GM18870 (cell line): ENCODE data around the gene PRB2.
"Not testable (repeated sequence)": the region's sequence is repeated elsewhere in the genome, so short reads cannot be mapped to it uniquely, and the experiment has no call there.

Experiments
- ATAC-seq: cut with Tn5 transposase; IDR thresholded peaks from one replicate; pipeline ENCODE4 v1.9.1; 2021; ENCODE audit warnings: moderate library complexity; ENCODE audit not compliant: unreplicated experiment

Gene PRB2

GRCh38 chr12:11395467-11395866 is at the start of gene PRB2:
TSS of gene PRB2 (minus strand) at chr12:11395567. CDS start at chr12:11395529, 38 bp downstream.
- ATAC-seq, result not testable (repeated sequence)

DNA sequence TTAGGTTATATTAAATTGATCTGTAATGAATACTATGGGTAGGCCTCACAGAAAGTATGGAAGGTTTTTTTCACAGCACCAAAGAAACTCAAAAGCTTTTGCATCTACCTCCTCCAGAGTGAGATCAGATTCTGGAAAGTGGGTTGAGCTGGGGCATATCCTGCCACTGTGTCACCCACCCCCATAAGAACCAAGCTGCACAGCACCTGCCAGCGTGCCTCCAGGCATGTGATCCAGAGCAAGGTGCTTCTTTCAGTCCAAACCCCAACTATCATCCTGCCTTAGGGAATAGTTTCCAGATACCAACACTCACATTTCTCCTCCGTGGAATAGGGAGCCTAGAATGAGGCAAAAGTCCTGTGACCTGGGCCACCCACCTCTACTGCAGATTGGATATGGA is 42.6 kb upstream of the PRB2 start:
- ATAC-seq, result no peak

DNA sequence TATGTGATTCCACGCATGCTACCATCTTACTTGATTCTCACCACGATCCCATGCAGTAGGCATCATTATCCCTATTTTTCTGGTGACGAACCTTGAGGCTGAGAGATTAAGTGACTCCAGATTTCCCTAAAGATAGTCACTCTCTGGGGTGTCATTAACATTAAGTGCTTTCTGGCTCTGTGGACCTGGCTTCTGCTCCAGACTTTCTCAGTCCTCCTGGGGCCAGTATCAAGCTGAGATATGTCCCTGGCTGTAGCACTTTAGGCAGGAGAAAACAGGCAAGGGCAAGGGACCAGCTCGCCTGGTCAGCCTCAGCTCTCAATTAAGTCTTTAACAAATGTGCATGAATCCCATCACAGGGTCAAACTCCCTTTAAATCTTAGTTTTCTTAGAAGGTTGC is 38.3 kb upstream of the PRB2 start:
- ATAC-seq, result no peak

- no peak for ATAC-seq
Observed at GRCh38 chr12:11431486-11431885, 36.1 kb upstream of the PRB2 start.

DNA sequence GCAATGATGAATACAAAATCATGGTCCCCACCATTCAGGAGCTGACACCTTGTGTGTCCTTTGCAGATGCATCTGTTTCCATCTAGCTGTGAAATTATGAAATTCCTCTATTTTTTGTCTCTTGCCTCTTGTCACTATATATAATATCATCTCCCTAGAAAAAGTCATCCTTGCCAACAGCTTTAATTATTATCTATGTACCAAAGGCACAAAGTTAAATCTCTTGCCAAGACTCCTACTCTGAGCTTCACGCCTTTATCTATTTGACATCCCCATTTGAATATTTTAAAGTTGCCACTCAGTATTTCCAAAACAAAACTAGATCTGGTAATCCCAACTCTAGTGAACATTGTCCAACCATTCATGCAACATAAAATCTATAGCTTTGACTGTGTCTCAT is 32.0 kb upstream of the PRB2 start:
- no peak for ATAC-seq

- no peak for ATAC-seq
Observed at GRCh38 chr12:11412731-11413130, 17.4 kb upstream of the PRB2 start.

DNA sequence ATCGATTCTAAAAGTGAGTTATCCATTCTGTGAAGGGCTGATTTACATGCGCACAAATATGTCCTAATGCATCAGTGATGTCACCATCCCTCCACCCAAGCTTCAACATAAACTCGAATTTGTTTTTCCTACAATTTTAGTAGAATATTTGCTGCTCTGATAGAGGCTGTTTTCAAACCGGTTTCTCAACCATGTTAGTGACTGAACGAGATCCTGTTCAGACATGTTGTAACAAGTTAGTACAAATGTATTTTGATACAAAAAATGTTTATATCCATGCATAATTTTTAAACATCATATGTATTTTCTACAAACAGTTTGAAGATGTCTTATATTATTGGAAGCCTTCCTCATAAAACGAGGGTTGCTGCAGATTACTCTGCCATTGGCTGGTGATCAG is 12.7 kb upstream of the PRB2 start:
- no peak for ATAC-seq

GRCh38 chr12:11397366-11397765 is 2.0 kb upstream of the PRB2 start:
- no peak for ATAC-seq

- ATAC-seq, result not testable (repeated sequence)
Observed at GRCh38 chr12:11391456-11391855, 3.9 kb downstream of the PRB2 start.

DNA sequence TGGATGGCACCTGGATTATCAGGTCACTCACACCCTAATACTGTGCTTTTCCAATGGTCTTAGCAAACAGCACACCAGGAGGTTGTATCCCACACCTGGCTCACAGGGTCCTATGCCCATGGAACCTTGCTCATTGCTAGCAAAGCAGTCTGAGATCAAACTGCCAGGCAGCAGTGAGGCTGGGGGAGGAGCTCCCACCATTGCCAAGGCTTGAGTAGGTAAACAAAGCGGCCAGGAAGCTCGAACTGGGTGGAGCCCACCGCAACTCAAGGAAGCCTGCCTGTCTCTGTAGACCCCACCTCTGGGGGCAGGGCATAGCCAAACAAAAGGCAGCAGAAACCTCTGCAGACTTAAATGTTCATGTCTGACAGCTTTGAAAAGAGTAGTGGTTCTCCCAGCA is 17.9 kb downstream of the PRB2 start:
- not testable (repeated sequence) for ATAC-seq

DNA sequence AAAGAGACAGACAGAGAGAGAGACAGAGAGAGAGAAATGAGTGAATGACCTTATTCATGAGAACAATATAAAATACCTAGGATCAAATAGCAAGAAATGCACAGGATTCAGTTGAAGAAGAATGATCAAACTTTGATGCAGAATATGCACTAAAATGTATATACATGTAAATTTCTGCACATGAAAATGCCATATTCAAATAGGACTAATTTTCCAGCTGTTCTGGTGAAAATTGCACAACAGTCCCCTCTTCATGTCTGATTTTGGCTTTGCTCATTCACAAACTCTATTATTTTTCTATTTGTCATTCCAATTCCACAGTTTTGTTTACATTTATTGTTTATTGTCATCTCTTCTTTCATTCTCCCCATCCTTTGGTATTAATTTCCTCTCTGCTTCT is 34.2 kb downstream of the PRB2 start:
- ATAC-seq, result no peak

- ATAC-seq, result not testable (repeated sequence)
Observed at GRCh38 chr12:11360205-11360883, 35.0 kb downstream of the PRB2 start.

- not testable (repeated sequence) for ATAC-seq
Observed at GRCh38 chr12:11351736-11352135, 43.6 kb downstream of the PRB2 start.

DNA sequence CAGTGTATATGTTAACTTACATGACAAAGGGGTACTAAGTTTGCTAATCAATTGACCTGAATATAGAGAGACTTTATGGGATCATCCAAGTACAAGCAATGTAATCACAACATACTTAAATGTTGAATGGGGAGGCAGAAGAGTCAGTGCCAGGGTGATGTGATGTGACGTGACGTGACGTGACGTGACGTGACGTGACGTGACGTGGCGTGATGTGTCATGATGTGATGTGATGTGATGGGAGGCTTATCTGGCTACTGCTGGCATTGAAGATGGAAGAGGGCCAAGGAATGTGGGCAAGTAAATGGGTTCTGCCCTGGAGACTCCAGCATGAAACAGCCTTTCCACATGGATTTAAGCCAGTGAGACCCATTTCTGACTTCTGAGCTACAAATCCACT is 46.9 kb downstream of the PRB2 start:
- ATAC-seq, result no peak

DNA sequence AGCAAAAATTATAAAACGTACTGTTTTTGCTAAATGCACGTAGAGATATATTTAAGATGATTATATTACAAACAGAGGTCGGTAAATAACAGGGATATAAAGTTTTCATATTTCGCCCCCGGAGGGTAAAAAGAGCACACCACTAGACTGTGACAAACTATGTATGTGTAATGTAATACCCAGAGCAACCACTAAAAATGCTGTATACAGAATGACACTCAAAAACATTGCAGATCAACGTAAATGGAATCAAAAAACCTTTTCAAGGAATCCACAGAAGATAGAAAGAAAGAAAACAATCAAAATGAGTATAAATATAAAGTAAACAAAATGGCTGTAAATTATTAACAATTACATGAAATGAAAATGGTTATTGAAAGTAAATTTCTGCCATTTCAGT is 47.6 kb downstream of the PRB2 start:
- no peak for ATAC-seq

DNA sequence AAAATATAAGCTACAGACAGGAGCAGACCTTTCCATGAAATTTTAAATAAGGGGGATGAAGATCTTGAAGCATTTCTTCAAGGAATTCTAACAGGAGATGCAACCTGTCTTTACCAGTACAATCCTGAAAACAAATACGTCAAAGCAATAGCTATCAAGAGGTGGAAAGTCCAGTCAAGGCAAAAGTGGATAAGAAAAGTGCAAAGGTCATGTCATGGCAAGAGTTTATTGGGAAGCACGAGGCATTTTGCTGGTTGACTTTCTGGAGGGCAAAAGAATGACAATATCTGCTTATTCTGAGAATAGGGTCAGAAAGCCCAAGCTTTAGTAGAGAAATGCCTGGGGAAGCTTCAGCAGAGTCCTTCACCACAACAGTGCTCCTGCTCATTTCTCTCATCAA is 50.9 kb downstream of the PRB2 start:
- ATAC-seq, result no peak
